Measurements from ENCODE around the gene KAT2B.
"Not testable (repeated sequence)": the region's sequence is repeated elsewhere in the genome, so short reads cannot be mapped to it uniquely, and the experiment has no call there.

KAT2B gene

DNA sequence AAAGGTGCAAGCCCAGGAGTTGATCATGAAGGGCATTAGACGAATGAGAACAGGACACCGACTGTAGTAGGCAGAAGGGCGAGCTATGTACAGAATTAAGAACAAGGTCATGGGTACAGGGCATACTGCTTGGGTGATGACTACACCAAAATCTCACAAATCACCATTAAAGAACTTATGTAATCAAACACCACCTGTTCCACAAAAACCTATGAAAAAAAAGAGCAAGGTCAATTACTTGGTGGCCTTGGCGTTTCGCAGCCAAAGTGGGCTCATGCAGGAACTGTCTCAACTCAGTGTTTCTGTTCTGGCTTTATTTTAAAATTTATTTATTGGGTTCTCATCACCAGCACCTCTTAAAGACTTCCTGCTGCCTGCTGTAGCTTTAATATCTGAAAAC is 2.1 kb downstream of the KAT2B start:
- DNase-seq, result no peak

DNA sequence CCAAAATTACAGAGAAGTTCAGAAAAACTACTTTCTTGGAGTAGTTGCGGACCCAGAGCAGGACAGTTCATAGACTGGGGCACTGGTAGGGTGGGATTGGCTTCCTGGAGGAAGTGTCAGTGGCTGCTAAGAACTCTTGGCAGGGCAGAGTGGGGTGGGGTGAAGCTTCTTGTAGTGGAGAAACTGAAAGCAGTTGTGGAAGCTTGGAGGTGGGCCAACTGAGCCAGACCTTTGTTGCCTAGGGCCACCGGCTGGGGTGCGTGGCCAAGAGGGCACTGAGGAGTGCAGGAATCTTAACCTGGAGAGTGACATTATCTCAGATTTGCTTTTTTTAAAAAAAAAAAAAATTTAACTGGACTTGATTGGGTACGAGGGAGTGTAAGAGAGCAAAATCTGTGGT is 3.1 kb downstream of the KAT2B start:
- DNase-seq, result no peak

DNA sequence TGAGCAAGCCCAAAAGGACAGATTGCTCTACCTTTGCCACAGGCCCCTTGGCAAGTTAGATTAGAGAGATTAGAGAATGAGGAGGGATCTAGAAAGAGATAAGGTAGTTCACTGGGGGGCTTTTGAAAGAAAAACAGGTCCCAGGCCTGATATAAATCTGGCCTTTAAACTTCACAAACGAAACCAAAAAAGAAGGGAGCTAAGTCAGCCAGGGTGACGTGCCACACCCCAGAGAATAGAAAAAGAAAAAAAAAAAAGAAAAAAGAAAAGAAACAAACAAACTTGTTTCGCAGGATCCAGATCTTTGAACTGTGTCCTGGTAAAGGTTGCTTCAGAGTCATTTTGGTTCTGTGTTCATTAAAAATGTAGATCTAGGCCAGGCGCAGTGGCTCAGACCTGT is 3.6 kb downstream of the KAT2B start:
- no peak for DNase-seq

DNA sequence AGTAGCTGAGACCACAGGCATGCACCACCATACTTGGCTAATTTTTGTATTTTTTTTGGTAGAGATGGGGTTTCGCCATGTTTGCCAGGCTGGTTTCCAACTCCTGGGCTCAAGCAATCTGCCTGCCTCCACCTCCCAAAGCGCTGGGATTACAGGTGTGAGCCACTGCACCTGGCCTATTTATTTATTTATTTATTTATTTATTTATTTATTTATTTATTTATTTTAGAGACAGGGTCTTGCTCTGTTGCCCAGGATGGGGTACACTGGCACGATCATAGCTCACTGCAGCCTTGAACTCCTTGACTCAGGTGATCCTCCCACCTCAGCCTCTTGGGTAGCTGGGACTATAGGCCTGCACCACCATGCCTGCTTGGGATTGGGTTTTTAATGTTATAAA is 4.9 kb downstream of the KAT2B start:
- DNase-seq, result not testable (repeated sequence)

DNA sequence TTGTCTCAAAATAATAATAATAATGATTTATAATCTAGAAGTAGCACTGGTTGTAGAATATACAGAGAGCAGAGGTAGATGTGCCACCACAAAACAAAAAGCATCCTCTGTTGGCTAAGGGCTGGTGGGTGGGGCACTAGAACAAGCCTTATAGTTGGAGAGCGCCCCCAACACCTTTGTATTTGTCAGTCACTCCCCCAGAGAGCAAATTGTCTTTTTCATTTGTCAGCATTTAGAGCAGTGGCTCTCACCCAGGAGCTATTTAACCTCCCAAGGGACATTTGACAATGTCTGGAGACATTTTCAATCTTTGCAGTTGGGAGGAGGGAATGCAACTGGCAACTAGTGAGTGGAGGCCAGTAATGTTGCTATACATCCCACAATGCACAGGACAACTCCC is 6.3 kb downstream of the KAT2B start:
- DNase-seq, result no peak

DNA sequence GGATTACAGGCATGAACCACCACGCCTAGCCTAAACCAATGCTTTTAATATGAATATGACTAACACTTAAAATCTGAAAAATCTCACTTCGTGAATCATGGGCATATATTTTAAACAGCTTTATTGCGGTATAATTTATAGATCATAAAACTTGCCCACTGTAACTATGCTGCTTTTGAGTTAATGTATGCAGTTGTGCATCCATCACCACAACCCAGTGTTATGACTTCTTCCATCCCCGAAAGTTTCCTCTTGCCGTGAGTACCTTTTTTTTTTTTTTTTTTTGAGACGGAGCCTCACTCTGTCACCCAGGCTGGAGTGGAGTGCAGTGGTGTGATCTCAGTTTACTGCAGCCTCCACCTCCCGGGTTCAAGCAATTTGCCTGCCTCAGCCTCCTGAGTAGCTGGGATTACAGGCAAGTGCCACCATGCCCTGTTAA is 7.1 kb downstream of the KAT2B start:
- DNase-seq, result no peak

DNA sequence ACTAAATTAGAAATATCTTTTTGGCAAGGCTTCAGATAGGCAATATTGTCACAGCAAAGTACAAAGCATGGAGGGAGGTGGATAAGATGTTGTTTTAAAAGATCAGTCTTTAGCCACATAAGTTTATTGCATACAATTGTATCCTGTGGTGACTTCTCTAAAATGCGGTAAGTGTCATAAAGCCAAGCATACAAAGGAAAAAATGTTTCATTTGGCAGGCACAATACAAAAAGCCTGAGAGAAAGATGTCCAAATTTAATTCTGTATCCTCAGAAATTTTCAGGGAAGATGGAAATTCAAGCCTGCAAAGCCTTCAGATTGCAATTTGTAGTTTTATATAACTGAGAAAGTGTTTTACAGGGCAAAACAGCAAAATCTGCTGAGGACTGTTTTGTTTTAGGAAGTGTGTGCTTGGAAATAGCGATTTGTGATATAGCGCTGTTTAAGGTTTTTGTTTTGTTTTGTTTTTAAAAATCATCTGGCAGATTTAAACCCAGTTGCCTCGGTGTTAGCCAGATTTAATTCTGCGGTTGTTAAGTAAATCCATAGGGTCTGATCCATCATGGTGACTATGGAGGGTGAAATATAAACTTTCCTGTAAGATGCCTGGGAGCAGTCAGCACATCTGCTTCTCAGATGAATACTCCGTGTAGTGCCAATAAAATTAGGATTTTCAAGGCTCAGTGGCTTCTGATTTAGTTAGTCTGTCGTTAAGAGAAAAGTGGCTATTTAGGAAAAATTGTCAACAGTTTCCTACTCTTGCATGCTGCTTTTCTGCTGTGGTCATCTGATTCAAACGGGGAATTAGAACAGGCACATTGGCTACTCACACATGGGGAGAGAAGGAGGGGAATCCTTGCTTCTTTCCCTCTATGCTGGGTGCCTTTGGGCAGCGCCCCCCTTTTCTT is 8.0 kb downstream of the KAT2B start:
- no peak for DNase-seq

DNA sequence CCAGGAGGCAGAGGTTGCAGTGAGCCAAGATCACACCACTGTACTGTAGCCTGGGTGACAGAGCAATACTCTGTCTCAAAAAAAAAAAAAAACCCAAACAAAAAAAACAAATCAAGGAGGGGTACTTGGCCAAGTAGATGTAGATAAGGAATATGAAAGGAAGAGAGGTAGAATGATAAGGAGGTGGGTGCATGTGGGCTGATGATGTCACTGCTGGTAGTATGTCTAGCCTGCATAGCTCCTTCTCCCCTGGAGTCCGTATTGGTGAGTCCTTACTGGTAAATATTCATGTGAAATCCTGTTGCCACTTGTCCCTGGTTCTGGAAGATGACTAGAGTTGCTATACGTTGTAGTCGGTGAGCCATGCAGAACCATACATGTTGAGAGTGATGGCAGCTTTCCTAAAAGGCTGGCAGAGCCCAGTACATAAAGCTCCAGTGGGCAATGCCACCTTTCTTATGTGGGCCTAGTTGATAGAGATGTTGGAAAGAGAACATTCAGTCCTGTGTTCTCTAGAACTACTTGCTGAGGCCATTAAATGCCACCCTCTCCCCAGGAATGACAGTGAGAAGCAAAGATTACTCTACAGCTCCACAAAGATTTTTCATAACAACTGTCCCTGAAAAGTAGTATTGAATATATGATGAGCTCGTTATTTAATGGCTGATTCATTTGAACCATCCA is 11.0 kb downstream of the KAT2B start:
- DNase-seq, result no peak

DNA sequence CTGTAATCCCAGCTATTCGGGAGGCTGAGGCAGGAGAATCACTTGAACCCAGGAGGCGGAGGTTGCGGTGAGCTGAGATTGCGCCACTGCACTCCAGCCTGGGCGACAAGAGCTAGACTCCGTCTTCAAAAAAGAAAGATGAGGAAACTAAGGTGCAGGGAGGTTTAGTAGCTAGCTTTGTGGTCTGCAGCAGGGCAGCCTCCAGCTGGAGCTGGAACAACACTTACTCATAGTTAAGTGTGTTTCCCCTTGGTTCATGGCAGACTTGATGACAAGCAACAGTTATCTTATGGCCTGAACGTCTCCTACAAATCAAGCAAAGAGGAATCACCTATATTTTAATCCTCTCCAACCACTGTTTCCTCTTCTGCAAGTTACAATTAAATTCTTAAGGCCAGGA is 12.6 kb downstream of the KAT2B start:
- DNase-seq, result no peak

DNA sequence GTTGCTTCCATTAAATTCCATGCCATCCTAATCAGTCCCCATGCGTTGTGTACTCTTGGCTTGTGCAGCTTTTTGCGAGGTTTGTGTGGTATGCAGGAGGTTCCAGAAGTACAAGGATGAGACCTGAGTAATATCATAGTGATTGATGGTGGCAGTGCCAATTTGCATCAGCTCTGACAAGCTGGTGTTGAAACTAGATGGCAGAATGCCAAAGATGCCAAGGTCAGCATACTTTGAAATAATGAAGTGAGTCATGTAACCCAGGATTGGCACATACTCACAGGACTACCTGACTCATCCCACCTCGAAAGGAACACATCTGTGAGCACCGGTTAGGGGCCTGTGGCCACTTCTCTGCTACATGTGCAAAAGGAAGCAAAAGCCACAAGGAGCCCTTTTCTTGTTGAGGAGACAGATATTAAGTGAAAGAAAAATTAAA is 14.3 kb downstream of the KAT2B start:
- DNase-seq, result peak; percentile 31

DNA sequence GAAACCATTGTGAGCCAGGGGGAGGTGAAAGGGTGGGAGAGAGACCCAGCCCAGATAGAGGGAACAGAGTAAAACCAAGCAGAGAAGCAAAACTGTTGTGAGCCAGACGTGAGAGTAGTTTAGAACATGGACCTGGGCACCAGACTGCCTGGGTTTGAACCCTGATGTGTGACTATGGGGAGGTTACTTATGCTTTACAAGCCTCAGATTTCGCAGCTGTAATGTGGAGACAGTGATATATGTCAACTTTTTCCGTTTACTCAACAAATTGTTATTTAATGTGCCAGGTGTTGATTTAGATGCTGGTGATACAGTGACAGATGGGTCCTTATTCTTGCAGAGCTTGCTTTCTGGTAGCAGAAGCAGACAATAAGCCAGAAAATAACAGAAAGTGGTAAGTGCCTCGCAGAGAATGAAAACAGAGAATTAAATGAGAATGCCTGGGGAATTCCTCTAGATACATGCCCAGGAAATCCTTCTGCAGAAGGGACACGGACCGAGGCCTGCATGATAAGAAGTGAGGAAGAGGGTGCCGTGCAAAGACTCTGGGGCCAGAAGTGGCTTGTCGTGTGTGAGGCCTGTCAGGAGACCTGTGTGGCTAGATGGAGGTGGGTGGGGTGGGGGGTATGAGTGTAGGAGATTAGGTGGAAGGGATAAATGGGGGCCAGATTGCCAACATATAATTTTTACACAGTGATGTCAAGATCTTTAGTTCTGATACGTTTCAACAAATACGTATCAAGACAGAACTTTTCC is 15.0 kb downstream of the KAT2B start:
- peak; percentile 29 for DNase-seq

DNA sequence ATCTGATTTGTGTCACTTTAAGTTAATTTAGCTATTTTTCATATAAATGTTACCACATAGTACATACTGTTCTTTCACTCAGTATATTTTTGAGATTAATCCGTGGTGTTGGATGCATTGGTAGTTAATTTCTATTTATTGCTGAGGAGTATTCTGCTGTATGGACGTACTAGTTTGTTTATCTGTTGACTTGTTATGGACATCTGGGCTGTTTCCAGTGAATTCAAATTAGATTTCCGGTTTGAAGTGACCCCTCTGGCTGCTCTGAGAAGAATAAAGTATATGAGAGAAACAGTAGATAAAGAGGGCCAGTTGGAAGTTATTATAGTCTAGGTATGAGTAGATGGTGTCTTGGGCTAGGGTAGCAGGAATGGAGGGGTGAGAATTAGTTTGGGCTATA is 15.6 kb downstream of the KAT2B start:
- no peak for DNase-seq

DNA sequence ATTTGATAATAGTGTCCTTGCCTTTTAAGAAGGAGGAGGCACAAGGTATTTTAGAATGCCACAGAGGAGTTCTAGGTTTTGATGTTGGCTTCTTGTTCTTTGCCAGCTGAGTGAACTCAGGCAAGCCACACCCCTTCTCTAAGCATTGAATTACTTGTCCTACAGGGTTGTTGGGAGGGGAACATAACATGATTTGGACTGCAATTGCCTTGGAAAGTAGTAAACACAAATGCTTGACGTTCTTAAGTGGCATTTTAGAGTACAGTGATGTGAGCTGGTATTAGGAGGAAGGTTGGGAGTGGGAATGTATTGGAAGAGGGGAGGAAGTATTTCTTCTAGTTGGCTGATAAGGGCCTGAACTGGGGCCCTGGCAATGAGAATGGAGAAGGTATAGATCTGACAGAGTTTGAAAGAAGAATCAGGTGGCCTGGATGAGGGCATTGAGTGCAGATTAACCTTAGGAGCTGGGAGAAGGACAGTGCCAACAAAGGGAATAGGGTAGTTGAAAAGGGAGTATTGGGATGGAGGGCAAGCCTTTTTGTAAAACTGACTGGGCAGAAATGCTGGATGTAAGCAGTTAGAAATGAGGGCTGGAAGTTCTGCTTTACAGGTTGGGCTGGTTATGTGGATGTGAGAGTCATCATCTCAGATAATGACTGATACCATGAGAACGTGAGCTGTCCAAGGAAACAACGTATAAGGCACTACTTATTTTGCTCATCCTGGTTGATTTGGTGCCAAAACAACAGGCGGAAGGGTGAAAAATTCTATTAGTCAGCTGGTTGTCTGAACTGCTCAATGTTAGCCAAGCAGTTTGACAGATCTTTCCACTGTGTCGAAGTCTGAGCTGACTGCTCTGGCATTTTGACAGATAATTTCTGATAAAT is 16.7 kb downstream of the KAT2B start:
- no peak for DNase-seq

DNA sequence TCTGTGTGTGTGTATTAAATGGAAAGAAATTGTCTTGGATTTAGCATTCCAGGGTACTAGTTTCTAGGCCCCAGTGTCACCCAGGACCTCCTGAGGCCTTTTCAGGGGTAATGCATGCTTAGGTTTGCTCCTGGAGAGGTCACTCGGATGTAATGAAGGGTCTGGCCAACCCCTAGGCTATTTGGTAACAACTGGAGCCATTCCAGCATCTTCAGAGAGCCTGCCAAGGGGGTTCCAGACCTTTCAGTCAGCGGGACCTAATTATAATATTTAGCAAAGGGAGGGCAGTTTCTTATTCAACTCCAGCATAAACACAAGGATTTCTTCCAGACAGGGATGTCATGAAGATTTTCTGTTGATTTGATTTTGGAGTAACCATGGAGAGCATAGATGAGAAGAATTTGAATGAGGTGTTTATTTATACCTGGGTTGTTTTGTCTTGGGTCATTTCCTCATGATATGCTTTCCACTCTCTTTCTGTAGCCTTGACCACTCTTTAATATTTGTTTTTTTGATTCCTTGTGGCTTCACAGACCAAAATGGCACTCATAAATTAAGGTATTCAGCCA is 17.4 kb downstream of the KAT2B start:
- no peak for DNase-seq

DNA sequence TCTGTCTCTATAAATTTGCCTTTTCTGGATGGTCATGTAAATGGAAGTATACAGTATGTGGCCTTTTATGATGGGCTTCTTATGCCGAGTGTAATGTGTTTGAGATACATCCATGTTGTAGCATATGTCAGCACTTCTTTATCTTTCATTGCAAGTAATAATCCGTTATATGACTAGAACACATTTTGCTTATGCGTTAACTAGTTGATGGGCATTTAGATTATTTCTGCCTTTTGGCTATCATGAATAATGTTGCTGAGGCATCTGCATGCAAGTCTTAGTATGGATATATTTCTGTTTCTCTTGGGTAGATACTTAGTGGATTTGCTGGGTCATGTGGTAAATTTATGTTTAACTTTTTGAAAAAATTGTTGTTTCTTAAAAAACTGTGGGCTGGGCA is 19.7 kb downstream of the KAT2B start:
- no peak for DNase-seq

DNA sequence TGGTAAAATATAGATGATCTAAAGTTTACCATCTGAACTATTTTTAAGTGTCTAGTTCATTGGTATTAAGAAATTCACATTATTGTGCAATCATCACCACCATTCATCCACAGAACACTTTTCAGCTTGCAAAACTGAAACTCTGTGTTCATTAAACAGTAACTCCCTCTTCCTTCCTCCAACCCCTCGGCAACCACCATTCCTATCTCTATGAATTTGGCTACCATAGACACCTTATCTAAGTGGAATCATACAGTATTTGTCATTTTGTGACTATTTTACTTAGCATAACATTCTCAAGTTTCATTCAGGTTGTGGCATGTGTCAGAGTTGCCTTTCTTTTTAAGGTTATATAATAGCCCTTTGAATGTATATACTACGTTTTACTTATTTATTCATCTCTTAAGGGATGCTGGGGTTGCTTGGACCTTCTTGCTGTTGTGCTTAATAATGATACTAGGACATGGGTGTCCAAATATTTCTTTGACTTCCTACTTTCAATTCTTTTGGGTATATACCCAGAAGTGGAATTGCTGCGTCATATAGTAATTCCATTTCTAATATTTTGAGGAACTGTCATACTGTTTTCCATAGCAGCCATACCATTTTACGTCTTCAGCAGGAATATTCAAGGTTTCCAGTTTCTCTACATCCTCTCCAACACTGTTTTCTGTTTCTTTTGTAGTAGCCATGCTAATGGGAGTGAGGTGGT is 20.9 kb downstream of the KAT2B start:
- DNase-seq, result no peak

DNA sequence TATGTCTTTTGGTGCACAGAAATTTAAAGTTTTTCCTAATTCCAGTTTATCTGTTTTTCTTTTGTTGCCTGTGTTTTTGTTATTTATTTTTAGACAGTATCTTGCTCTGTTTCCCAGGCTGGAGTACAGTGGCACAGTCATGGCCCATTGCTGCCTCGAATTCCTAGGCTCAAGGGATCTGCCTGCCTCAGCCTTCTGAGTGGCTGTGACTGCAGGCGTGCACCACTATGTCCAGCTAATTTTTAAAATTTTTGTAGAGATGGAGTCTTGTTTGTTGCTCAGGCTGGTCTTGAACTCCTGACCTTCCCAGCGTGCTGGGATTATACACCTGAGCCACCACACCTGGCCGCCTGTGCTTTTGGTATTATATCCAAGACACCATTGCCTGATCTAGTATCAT is 22.8 kb downstream of the KAT2B start:
- no peak for DNase-seq

DNA sequence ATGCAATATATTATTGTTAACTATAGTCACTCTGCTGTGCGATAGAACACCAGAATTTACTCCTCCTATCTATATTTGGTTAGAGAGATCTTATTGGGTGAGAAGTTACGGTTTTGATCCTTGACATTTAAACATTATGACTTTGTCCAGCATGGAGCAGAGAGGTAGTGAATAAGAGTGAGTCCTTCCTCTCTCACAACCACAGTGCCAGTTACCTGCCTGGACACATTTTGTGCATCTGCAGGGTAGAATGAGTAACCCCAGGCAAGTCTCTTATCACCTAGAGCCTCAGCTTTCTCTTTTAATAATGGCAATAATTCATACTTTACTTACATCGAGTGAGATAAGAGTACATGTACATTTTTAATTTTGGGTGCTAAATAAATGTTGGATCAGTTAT is 24.1 kb downstream of the KAT2B start:
- DNase-seq, result no peak

DNA sequence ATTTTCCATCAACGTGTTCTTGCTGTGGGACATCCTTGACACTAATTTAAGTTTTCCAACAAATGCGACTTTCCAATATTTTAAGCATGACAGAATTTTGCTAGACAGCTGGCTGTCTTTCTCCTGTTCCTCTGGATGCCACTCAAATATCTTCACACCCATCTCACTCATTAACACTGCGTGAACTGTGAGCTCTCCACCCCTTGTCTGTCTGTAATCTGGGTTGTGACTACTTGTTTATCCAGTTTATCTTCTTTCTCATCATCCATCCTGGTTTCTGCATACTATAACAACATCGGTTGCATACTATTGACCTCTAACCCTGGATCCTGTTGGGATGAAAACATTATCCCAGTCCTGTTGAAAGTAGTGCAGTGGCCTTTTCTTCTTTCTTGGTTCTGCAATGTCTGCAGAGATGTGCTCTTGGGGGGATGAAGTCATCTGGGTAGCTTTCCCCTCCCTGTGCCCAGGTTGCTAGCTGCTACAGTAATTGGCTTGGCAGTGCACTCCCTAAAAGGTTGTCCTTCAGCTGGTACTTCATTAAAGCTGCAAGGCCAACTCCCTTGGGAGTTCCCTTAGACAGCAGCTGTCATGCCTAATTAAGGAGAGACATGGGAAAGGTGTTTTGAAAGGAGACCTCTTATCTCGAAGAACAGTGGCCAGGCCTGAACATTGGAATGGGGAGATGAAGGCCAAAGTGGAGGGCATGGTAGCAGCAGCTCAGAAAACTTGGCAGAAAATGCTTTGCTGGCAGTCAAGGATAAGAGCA is 24.7 kb downstream of the KAT2B start:
- peak; percentile 49 for DNase-seq

DNA sequence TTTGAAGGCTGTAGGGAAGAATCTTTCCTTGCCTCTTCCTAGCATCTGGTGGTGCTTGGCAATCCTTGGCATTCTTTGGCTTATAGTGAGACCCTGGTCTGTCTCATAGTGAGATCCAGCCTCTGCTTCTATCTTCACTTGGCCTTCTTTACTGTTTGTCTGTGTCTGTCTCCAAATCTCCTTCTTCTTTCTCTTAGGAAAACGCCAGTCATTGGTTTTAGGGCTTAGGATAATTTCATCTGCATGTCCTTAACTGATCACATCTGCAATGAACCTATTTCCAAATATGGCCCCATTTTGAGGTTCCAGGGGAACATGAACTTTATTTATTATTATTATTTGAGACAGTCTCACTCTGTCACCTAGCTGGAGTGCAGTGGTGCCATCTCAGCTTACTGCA is 25.8 kb downstream of the KAT2B start:
- DNase-seq, result no peak
